ENCODE results near the gene PDE4B.

The PDE4B gene

GRCh38 chr1:66207484-66207883 lies 414.8 kb downstream of the PDE4B start:
- no peak overlapping the region for H3K4me3 ChIP-seq (ENCODE audit: low read depth, low read length)
- H3K4me1 ChIP-seq: no peaks in the 10 kb centered on the region
- H3K27me3 ChIP-seq (ENCODE audit: control insufficient read depth, insufficient read depth, low read length): no peaks in the 10 kb centered on the region
- no peak overlapping the region for H3K27ac ChIP-seq
- H3K36me3 ChIP-seq (ENCODE audit: control insufficient read depth, insufficient read depth, low read length): no peaks in the 10 kb centered on the region
- no peak overlapping the region for H3K4me2 ChIP-seq (ENCODE audit: low read length)
- H2AFZ ChIP-seq: no peak overlapping the region
- H3K79me2 ChIP-seq: no peaks in the 10 kb centered on the region
- no peak for TF ChIP-seq CTCF (IDR thresholded peaks at IDR 0.05)
- H3K9ac ChIP-seq: no peak overlapping the region
- H3K9me3 ChIP-seq (ENCODE audit: control insufficient read depth, low read length): no peaks in the 10 kb centered on the region

- Histone ChIP-seq H2AFZ (no peak overlapping the region), H3K27ac (no peak overlapping the region), H3K36me3 (ENCODE audit: control insufficient read depth, insufficient read depth, low read length) (no peaks in the 10 kb centered on the region), H3K9ac (no peak overlapping the region), H3K9me3 (ENCODE audit: control insufficient read depth, low read length) (no peaks in the 10 kb centered on the region), H3K4me1 (no peaks in the 10 kb centered on the region), H3K27me3 (ENCODE audit: control insufficient read depth, insufficient read depth, low read length) (no peaks in the 10 kb centered on the region), H3K79me2 (no peaks in the 10 kb centered on the region), H3K4me2 (ENCODE audit: low read length) (no peak overlapping the region), H3K4me3 (ENCODE audit: low read depth, low read length) (no peak overlapping the region)
- no peak for TF ChIP-seq CTCF (IDR thresholded peaks at IDR 0.05)
These were observed 415.9 kb downstream of the PDE4B start for GRCh38 chr1:66208632-66209031.

GRCh38 chr1:66210635-66211244 lies 418.0 kb downstream of the PDE4B start:
- no peaks in the 10 kb centered on the region for H3K27me3 ChIP-seq (ENCODE audit: control insufficient read depth, insufficient read depth, low read length)
- no peaks in the 10 kb centered on the region for H3K9me3 ChIP-seq (ENCODE audit: control insufficient read depth, low read length)
- H3K9ac ChIP-seq: no peak overlapping the region
- H3K27ac ChIP-seq: no peak overlapping the region
- H2AFZ ChIP-seq: no peak overlapping the region
- H3K36me3 ChIP-seq (ENCODE audit: control insufficient read depth, insufficient read depth, low read length): no peaks in the 10 kb centered on the region
- no peak overlapping the region for H3K4me2 ChIP-seq (ENCODE audit: low read length)
- no peak overlapping the region for H3K4me3 ChIP-seq (ENCODE audit: low read depth, low read length)
- H3K4me1 ChIP-seq: no peaks in the 10 kb centered on the region
- TF ChIP-seq CTCF (IDR thresholded peaks at IDR 0.05): no peak
- no peaks in the 10 kb centered on the region for H3K79me2 ChIP-seq

GRCh38 chr1:66211521-66211920 lies 418.8 kb downstream of the PDE4B start:
- Histone ChIP-seq H3K4me2 (ENCODE audit: low read length) (no peak overlapping the region), H3K27me3 (ENCODE audit: control insufficient read depth, insufficient read depth, low read length) (no peaks in the 10 kb centered on the region), H3K4me1 (no peaks in the 10 kb centered on the region), H3K9ac (no peak overlapping the region), H3K9me3 (ENCODE audit: control insufficient read depth, low read length) (no peaks in the 10 kb centered on the region), H3K4me3 (ENCODE audit: low read depth, low read length) (no peak overlapping the region), H3K27ac (no peak overlapping the region), H3K79me2 (no peaks in the 10 kb centered on the region), H2AFZ (no peak overlapping the region), H3K36me3 (ENCODE audit: control insufficient read depth, insufficient read depth, low read length) (no peaks in the 10 kb centered on the region)
- no peak for TF ChIP-seq CTCF (IDR thresholded peaks at IDR 0.05)

- H3K9ac ChIP-seq: no peak overlapping the region
- H3K27me3 ChIP-seq (ENCODE audit: control insufficient read depth, insufficient read depth, low read length): no peaks in the 10 kb centered on the region
- no peaks in the 10 kb centered on the region for H3K4me1 ChIP-seq
- no peak overlapping the region for H3K27ac ChIP-seq
- TF ChIP-seq CTCF (IDR thresholded peaks at IDR 0.05): no peak
- no peaks in the 10 kb centered on the region for H3K36me3 ChIP-seq (ENCODE audit: control insufficient read depth, insufficient read depth, low read length)
- no peaks in the 10 kb centered on the region for H3K79me2 ChIP-seq
- H3K4me3 ChIP-seq (ENCODE audit: low read depth, low read length): no peak overlapping the region
- H2AFZ ChIP-seq: no peak overlapping the region
- H3K4me2 ChIP-seq (ENCODE audit: low read length): no peak overlapping the region
- H3K9me3 ChIP-seq (ENCODE audit: control insufficient read depth, low read length): no peaks in the 10 kb centered on the region
These were observed 420.8 kb downstream of the PDE4B start for GRCh38 chr1:66213491-66213890.

Data from parathyroid adenoma (tissue), 2 donors.